Calu3 (cell line): ENCODE measurements around the gene HSD17B7. TPM values are rescaled to one million over a fixed set of nuclear protein-coding genes. Genes with fewer than 3 reads are reported as not detected.

Experiments used
- BruUV-seq: library from RNA; stranded (reverse); fragments of 400-500 nt; replicated peaks from 2 replicates; lab custom pipeline; 2021; lab: Mats Ljungman, UMichigan
- CTCF ChIA-PET: fragments of 300-600 bp; sonication (Branson Sonifier 250); formaldehyde crosslinking; loops from one replicate; lab custom pipeline; 2022; ENCODE audit warnings: antibody characterized with exemption; lab: Charles Lee
- DNase-seq: peaks from one replicate; pipeline ENCODE4 v3.0.0; 2022
- H3K27ac Mint-ChIP-seq: one replicate; pipeline ENCODE4 v1.8.0; 2022; ENCODE audit warnings: mixed read lengths; ENCODE audit not compliant: unreplicated experiment
- H3K27me3 Mint-ChIP-seq: one replicate; pipeline ENCODE4 v1.8.0; 2022; ENCODE audit warnings: mixed read lengths; ENCODE audit not compliant: unreplicated experiment
- H3K36me3 Mint-ChIP-seq: one replicate; pipeline ENCODE4 v1.8.0; 2022; ENCODE audit warnings: mild to moderate bottlenecking, moderate library complexity, mixed read lengths; ENCODE audit not compliant: insufficient read depth, unreplicated experiment
- H3K4me1 Mint-ChIP-seq: one replicate; pipeline ENCODE4 v1.8.0; 2022; ENCODE audit warnings: mild to moderate bottlenecking, low read depth, mixed read lengths; ENCODE audit not compliant: unreplicated experiment
- H3K4me3 Mint-ChIP-seq: one replicate; pipeline ENCODE4 v1.8.0; 2022; ENCODE audit warnings: mild to moderate bottlenecking, low read depth, moderate library complexity, mixed read lengths; ENCODE audit not compliant: unreplicated experiment
- H3K9me3 Mint-ChIP-seq: one replicate; pipeline ENCODE4 v1.8.0; 2022; ENCODE audit warnings: low read depth, mixed read lengths; ENCODE audit not compliant: unreplicated experiment
- CTCF ChIP-seq: fragments of 200-600 bp; IDR thresholded peaks from one replicate; pipeline ENCODE4 v1.8.0; 2022; ENCODE audit warnings: antibody characterized with exemption; ENCODE audit not compliant: unreplicated experiment
- intact Hi-C: fragments of 100-400 bp; cut with micrococcal nuclease; formaldehyde crosslinking; loops from one replicate; pipeline ENCODE4 v1.10.0; 2022; ENCODE audit not compliant: unreplicated experiment
- total RNA-seq: library from RNA; stranded (reverse); gene quantifications from 2 replicates; pipeline ENCODE4 v1.2.3, GENCODE V29; 2022

The HSD17B7 gene
- total RNA-seq, 1 experiment from 2014 or later, result 59.3 TPM

DNA sequence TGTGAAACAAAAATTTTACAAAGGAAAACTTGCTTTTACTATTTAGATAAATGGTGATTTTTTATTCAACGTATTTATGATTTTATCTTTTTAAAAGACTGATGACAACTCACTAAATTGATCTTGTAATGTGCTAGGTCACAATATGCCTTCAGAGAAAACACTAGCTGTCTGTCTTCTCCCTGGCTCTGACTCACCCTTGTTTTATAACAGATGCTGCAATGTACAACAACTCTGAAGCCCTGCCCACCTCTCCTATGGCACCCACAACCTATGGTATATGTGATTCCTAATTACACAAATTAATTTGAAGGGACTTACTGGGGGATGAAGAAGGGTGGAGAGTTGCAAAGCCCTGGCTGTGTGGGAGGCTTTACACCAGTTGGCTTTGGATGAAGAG is 24.7 kb upstream of the HSD17B7 start:
- intact Hi-C loops, result no loop called here
- no peaks in the 10 kb centered on the region for H3K4me1 Mint-ChIP-seq
- no peak overlapping the region for H3K27ac Mint-ChIP-seq
- H3K4me3 Mint-ChIP-seq, result no peak overlapping the region
- H3K36me3 Mint-ChIP-seq, result no peaks in the 10 kb centered on the region
- no TSS peak for BruUV-seq
- TF ChIP-seq CTCF, result no peak
- DNase-seq, result no peak
- CTCF ChIA-PET, result no interaction called here
- peaks cover 12% of the 10 kb centered on the region for H3K27me3 Mint-ChIP-seq
- H3K9me3 Mint-ChIP-seq, result no peaks in the 10 kb centered on the region

DNA sequence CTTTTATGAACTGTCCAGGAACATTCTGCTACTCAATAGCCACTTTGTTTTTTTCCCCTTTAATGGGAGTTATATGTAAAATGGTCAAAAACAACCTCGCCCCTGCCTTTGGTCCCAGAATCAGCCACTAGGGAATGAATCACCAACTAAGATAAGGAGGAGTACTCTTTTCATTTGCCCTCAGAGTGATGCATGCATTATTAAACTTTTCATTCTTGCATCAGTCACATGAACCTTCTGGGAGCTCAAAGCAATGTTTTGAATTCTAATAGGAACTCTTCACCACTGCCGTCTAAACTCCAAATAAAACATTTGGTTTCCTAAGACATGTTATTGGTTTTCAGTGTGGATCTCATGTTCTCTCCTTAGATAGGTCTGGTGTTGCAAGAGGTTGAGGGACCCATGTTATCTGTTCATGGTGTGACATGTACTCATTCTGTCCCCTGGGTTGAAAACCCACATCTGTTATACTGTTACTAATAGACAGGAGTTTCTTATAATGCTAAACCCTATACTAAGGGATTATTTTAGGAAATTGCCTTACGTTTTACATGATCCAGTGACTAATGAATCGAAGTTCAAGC is 17.8 kb upstream of the HSD17B7 start:
- TF ChIP-seq CTCF, result no peak
- BruUV-seq, result no TSS peak
- CTCF ChIA-PET, result no interaction called here
- intact Hi-C loops, result no loop called here
- Mint-ChIP-seq H3K4me1 (no peaks in the 10 kb centered on the region), H3K27ac (no peak overlapping the region), H3K4me3 (no peak overlapping the region), H3K27me3 (peaks cover 39% of the 10 kb centered on the region), H3K9me3 (no peaks in the 10 kb centered on the region), H3K36me3 (no peaks in the 10 kb centered on the region)
- no peak for DNase-seq

- Mint-ChIP-seq H3K4me1 (no peaks in the 10 kb centered on the region), H3K27ac (no peak overlapping the region), H3K27me3 (peaks cover 27% of the 10 kb centered on the region), H3K9me3 (no peaks in the 10 kb centered on the region), H3K36me3 (no peaks in the 10 kb centered on the region), H3K4me3 (no peak overlapping the region)
- BruUV-seq, result no TSS peak
- CTCF ChIA-PET, result interaction anchor here (1.0 kb wide), 1 partner anchor 26 kb away, joined by 3 read pairs; no protein-coding TSS in a partner anchor
- TF ChIP-seq CTCF, result no peak
- DNase-seq, result no peak
- intact Hi-C loops, result no loop called here
These were observed 16.5 kb upstream of the HSD17B7 start for GRCh38 chr1:162774007-162774406.

DNA sequence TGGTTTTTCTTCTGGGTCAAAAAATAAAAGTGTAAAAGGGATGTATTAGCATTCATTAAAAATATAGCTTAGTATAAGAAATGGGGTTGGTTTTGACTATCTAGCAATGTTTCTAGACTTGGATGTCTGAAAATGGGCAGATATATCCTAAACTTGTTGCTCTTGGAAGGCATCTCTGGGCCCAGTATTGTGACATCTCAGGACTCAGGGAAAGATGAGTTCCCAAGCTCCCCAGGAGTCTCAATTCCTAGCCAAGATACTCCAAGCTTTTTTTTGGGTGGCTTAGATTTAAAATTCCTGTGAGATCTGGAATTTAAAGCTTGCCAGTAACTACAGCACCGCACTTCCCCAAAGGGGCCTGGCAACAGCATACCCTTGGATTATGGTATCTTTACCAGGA is 11.5 kb upstream of the HSD17B7 start:
- Mint-ChIP-seq H3K36me3 (no peaks in the 10 kb centered on the region), H3K27ac (no peak overlapping the region), H3K9me3 (no peaks in the 10 kb centered on the region), H3K4me3 (no peak overlapping the region), H3K27me3 (peaks cover 31% of the 10 kb centered on the region), H3K4me1 (no peaks in the 10 kb centered on the region)
- DNase-seq, result no peak
- CTCF ChIA-PET, result no interaction called here
- intact Hi-C loops, result no loop called here
- no TSS peak for BruUV-seq
- TF ChIP-seq CTCF, result no peak
